ENCODE results near the gene TAF9B. TPM values are rescaled to one million over a fixed set of nuclear protein-coding genes. Genes with fewer than 3 reads are reported as not detected.
A peak's percentile ranks its signal among the peaks of the same experiment; 100 is the strongest.

TAF9B gene
- total RNA-seq, 2 experiments from 2014 or later, result 17.6 to 18.3 TPM

- intact Hi-C loops (cut with DNase I, micrococcal nuclease), result no loop called here
- Mint-ChIP-seq H3K4me3 (peak overlapping the region; percentile 14), H3K27me3 (no peaks in the 10 kb centered on the region), H3K27ac (peak overlapping the region; percentile 26), H3K4me1 (peaks cover 67% of the 10 kb centered on the region), H3K9me3 (ENCODE audit: low read depth) (no peaks in the 10 kb centered on the region), H3K36me3 (ENCODE audit: low read depth) (peaks cover 76% of the 10 kb centered on the region)
- DNase-seq (no peak), ATAC-seq (no peak)
- CTCF ChIA-PET, result interaction anchor here (1.1 kb wide), 1 partner anchor 14 kb away, joined by 3 read pairs; no protein-coding TSS in a partner anchor
- POLR2A ChIA-PET, result no interaction called here
These were observed 23.1 kb downstream of the TAF9B start for GRCh38 chrX:78116365-78116764.

GRCh38 chrX:78111140-78111931 lies 28.1 kb downstream of the TAF9B start:
- ATAC-seq (no peak), DNase-seq (no peak)
- peak overlapping the region; percentile 28 for H3K4me3 Mint-ChIP-seq
- intact Hi-C loops (cut with DNase I, micrococcal nuclease), result no loop called here
- ChIA-PET POLR2A (no interaction called here), CTCF (interaction anchor here (0.7 kb wide), 1 partner anchor 215 kb away, joined by 4 read pairs; no protein-coding TSS in a partner anchor)
- peaks cover 56% of the 10 kb centered on the region for H3K4me1 Mint-ChIP-seq
- H3K36me3 Mint-ChIP-seq (ENCODE audit: low read depth), result peaks cover 79% of the 10 kb centered on the region
- no peaks in the 10 kb centered on the region for H3K27me3 Mint-ChIP-seq
- no peak overlapping the region for H3K27ac Mint-ChIP-seq
- no peaks in the 10 kb centered on the region for H3K9me3 Mint-ChIP-seq (ENCODE audit: low read depth)

GRCh38 chrX:78109458-78109857 lies 30.0 kb downstream of the TAF9B start:
- intact Hi-C loops (cut with DNase I, micrococcal nuclease), result loop anchor here (2.0 to 10.0 kb wide), 5 partner anchors 13 to 1935 kb away; partner anchors contain the start of genes ITM2A (in 1 of the 2), P2RY10 (in 1 of the 2) and PBDC1 (in 1 of the 2)
- DNase-seq, result no peak
- H3K27me3 Mint-ChIP-seq, result no peaks in the 10 kb centered on the region
- ATAC-seq, result no peak
- ChIA-PET POLR2A (no interaction called here), CTCF (interaction anchor here (0.6 kb wide), 1 partner anchor 215 kb away, joined by 3 read pairs; no protein-coding TSS in a partner anchor)
- no peaks in the 10 kb centered on the region for H3K9me3 Mint-ChIP-seq (ENCODE audit: low read depth)
- H3K4me3 Mint-ChIP-seq, result peak overlapping the region; percentile 98
- H3K36me3 Mint-ChIP-seq (ENCODE audit: low read depth), result peaks cover 78% of the 10 kb centered on the region
- peaks cover 47% of the 10 kb centered on the region for H3K4me1 Mint-ChIP-seq
- H3K27ac Mint-ChIP-seq, result peak overlapping the region; percentile 63

GRCh38 chrX:78106651-78106986 lies 32.8 kb downstream of the TAF9B start:
- intact Hi-C loops (cut with DNase I, micrococcal nuclease), result loop anchor here (10.0 kb wide), 4 partner anchors 838 to 1932 kb away; partner anchors contain the start of genes ITM2A (in 1 of the 2), P2RY10 (in 1 of the 2) and PBDC1 (in 1 of the 2)
- ATAC-seq, result no peak
- Mint-ChIP-seq H3K27me3 (no peaks in the 10 kb centered on the region), H3K36me3 (ENCODE audit: low read depth) (peaks cover 67% of the 10 kb centered on the region), H3K27ac (peak overlapping the region; percentile 95), H3K9me3 (ENCODE audit: low read depth) (peaks cover 6% of the 10 kb centered on the region), H3K4me1 (peaks cover 45% of the 10 kb centered on the region), H3K4me3 (peak overlapping the region; percentile 98)
- ChIA-PET POLR2A (no interaction called here), CTCF (interaction anchor here (0.8 kb wide), 1 partner anchor 207 kb away, joined by 3 read pairs; the partner anchor contains the start of gene COX7B)
- no peak for DNase-seq

- H3K4me1 Mint-ChIP-seq, result peaks cover 43% of the 10 kb centered on the region
- CTCF ChIA-PET, result interaction anchor here (0.8 to 1.0 kb wide), 2 partner anchors 14 to 207 kb away, joined by 3 read pairs; partner anchors contain the start of gene COX7B
These were observed 33.4 kb downstream of the TAF9B start for GRCh38 chrX:78105944-78106650.

GRCh38 chrX:78104447-78105176 lies 34.8 kb downstream of the TAF9B start:
- Mint-ChIP-seq H3K4me1 (peaks cover 38% of the 10 kb centered on the region), H3K27me3 (no peaks in the 10 kb centered on the region), H3K4me3 (peak overlapping the region; percentile 98), H3K36me3 (ENCODE audit: low read depth) (peaks cover 57% of the 10 kb centered on the region), H3K27ac (peak overlapping the region; percentile 95), H3K9me3 (ENCODE audit: low read depth) (peaks cover 8% of the 10 kb centered on the region)
- DNase-seq (peak; percentile 55), ATAC-seq (no peak)
- ChIA-PET CTCF (interaction anchor here (1.3 kb wide), 1 partner anchor 205 kb away, joined by 3 read pairs; the partner anchor contains the start of gene COX7B), POLR2A (no interaction called here)
- intact Hi-C loops (cut with DNase I, micrococcal nuclease), result loop anchor here (1.0 to 10.0 kb wide), 13 partner anchors 28 to 1930 kb away; partner anchors contain the start of genes ATP7A (in 2 of the 2), COX7B (in 2 of the 2), MAGT1 (in 2 of the 2) and ATRX (in 1 of the 2)

More at GRCh38 chrX:78105944-78106650, 33.4 kb downstream of the TAF9B start:
- POLR2A ChIA-PET, result no interaction called here
- DNase-seq (peak; percentile 37), ATAC-seq (no peak)
- H3K9me3 Mint-ChIP-seq (ENCODE audit: low read depth), result peaks cover 8% of the 10 kb centered on the region
- no peaks in the 10 kb centered on the region for H3K27me3 Mint-ChIP-seq
- H3K36me3 Mint-ChIP-seq (ENCODE audit: low read depth), result peaks cover 63% of the 10 kb centered on the region
- peak overlapping the region; percentile 98 for H3K4me3 Mint-ChIP-seq
- intact Hi-C loops (cut with DNase I, micrococcal nuclease), result loop anchor here (1.0 to 10.0 kb wide), 5 partner anchors 196 to 1931 kb away; partner anchors contain the start of genes ATP7A (in 1 of the 2), ITM2A (in 1 of the 2), P2RY10 (in 1 of the 2) and PBDC1 (in 1 of the 2)
- peak overlapping the region; percentile 95 for H3K27ac Mint-ChIP-seq

- peaks cover 31% of the 10 kb centered on the region for H3K4me1 Mint-ChIP-seq
- peak within 1 kb of the TSS; percentile 95 for H3K27ac Mint-ChIP-seq
- peak; percentile 96 for DNase-seq
- peaks cover 8% of the 10 kb centered on the region for H3K9me3 Mint-ChIP-seq (ENCODE audit: low read depth)
- CTCF ChIA-PET, result interaction anchor here (0.7 to 1.3 kb wide), 2 partner anchors 205 to 328 kb away, joined by 3 read pairs; partner anchors contain the start of gene COX7B
- H3K27me3 Mint-ChIP-seq, result no peaks in the 10 kb centered on the region
- peaks cover 49% of the 10 kb centered on the region for H3K36me3 Mint-ChIP-seq (ENCODE audit: low read depth)
- intact Hi-C loops (cut with DNase I, micrococcal nuclease), result loop anchor here (1.0 to 10.0 kb wide), 14 partner anchors 28 to 1929 kb away; partner anchors contain the start of genes COX7B (in 2 of the 2), MAGT1 (in 2 of the 2), ATP7A (in 1 of the 2) and ATRX (in 1 of the 2)
- POLR2A ChIA-PET, result no interaction called here
- ATAC-seq, result peak; percentile 97
- peak within 1 kb of the TSS; percentile 98 for H3K4me3 Mint-ChIP-seq
These were observed 35.6 kb downstream of the TAF9B start, which contains the start of gene PGK1 for GRCh38 chrX:78103623-78104446. TSS of gene PGK1 (plus strand) at chrX:78104248. CDS start at chrX:78104341, 93 bp downstream.

GRCh38 chrX:78103001-78103622 lies 36.3 kb downstream of the TAF9B start:
- H3K4me1 Mint-ChIP-seq, result peaks cover 25% of the 10 kb centered on the region
- H3K4me3 Mint-ChIP-seq, result peak overlapping the region; percentile 98
- CTCF ChIA-PET, result interaction anchor here (0.7 to 1.2 kb wide), 2 partner anchors 190 to 327 kb away, joined by 3 read pairs; no protein-coding TSS in a partner anchor
- no peaks in the 10 kb centered on the region for H3K27me3 Mint-ChIP-seq
- POLR2A ChIA-PET, result no interaction called here
- H3K27ac Mint-ChIP-seq, result peak overlapping the region; percentile 88
- peaks cover 8% of the 10 kb centered on the region for H3K9me3 Mint-ChIP-seq (ENCODE audit: low read depth)
- peaks cover 42% of the 10 kb centered on the region for H3K36me3 Mint-ChIP-seq (ENCODE audit: low read depth)
- intact Hi-C loops (cut with DNase I, micrococcal nuclease), result loop anchor here (1.0 to 10.0 kb wide), 10 partner anchors 36 to 1928 kb away; partner anchors contain the start of genes ATRX (in 1 of the 2), COX7B (in 1 of the 2), ITM2A (in 1 of the 2) and MAGT1 (in 1 of the 2)
- DNase-seq (no peak), ATAC-seq (no peak)

GRCh38 chrX:78102091-78102490 lies 37.4 kb downstream of the TAF9B start:
- ChIA-PET CTCF (interaction anchor here (0.7 to 1.2 kb wide), 4 partner anchors 10 to 189 kb away, joined by 3 to 4 read pairs (median 4); no protein-coding TSS in a partner anchor), POLR2A (no interaction called here)
- peaks cover 19% of the 10 kb centered on the region for H3K4me1 Mint-ChIP-seq
- DNase-seq (peak; percentile 20), ATAC-seq (no peak)
- peaks cover 32% of the 10 kb centered on the region for H3K36me3 Mint-ChIP-seq (ENCODE audit: low read depth)
- peak overlapping the region; percentile 88 for H3K27ac Mint-ChIP-seq
- intact Hi-C loops (cut with DNase I, micrococcal nuclease), result loop anchor here (5.0 to 10.0 kb wide), 9 partner anchors 35 to 1927 kb away; partner anchors contain the start of genes ATRX (in 1 of the 2), COX7B (in 1 of the 2), ITM2A (in 1 of the 2) and MAGT1 (in 1 of the 2)
- no peak overlapping the region for H3K4me3 Mint-ChIP-seq
- H3K27me3 Mint-ChIP-seq, result no peaks in the 10 kb centered on the region
- peaks cover 8% of the 10 kb centered on the region for H3K9me3 Mint-ChIP-seq (ENCODE audit: low read depth)

Data from activated CD4-positive, alpha-beta T cell treated with anti-CD3 and anti-CD28 coated beads for 36 hours (primary cell).